NCI-H510A treated with DMSO at 0.1 percent for 48 hours (cell line): ENCODE results near the gene TRAPPC2L.

Experiments
- DNase-seq: peaks from one replicate; lab custom pipeline; 2025; lab: John Stamatoyannopoulos, UW

The TRAPPC2L gene

GRCh38 chr16:88861359-88861758 lies 4.4 kb downstream of the TRAPPC2L start:
- DNase-seq: no peak

DNA sequence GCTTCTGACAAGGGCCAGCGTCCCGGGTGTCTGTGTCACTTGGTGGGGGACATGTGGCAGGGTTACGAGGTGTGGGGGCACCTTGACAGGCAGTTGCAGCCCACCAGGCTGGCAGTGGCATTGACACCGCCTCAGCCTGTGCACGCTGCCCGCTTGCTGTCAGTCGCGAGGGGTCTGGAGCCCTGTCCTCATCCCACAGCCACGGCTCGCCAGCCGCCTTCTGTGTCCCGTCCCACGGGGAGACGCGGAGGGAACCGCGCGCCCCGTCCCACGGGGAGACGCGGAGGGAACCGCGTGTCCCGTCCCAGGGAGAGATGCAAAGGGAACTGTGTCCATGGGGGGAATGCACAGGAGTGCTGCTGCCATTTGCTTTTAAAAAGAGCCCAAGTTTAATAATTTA lies 6.0 kb downstream of the TRAPPC2L start:
- DNase-seq: no peak

GRCh38 chr16:88863426-88863825 lies 6.5 kb downstream of the TRAPPC2L start:
- no peak for DNase-seq

DNA sequence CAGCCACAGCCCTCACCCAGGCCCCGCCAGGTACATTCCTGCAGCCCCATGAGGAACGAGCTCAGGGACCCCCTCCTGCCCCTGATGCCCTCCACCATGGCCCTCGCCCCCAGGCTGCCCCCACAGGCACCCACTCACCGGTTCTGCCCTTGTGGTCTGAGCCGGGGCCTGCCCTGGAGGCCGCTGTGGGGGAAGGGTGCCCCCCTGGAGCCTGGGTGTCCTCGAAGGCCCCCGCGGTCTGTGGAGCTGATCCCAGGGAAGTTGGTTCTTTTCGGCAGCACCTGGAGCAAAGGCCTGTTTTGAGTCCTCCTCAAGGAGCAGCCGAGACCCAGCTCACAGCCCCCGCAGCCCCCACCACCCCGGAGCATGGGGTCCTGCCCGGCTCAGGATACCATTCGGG lies 7.2 kb downstream of the TRAPPC2L start:
- no peak for DNase-seq

DNA sequence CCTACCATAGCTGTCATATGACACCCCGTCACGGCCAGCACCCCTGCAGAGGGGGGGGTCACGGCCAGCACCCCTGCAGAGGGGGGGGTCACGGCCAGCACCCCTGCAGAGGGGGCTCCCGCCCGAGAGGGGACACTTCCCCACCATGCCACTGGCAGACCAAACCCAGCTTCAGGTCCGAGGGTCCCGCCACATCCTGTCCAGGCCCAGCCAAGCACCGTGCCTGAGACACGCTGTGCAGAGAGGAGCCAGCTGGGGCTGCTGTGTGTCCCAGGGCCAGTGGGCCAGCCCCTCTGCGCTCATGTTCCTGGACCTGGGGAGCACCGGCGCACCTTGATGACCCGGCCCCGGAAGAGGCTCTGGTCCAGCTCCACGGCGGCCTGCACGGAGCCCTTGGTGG lies 7.6 kb downstream of the TRAPPC2L start:
- no peak for DNase-seq

- DNase-seq: no peak
These were observed 8.4 kb downstream of the TRAPPC2L start for GRCh38 chr16:88865310-88865709.

- DNase-seq: no peak
These were observed 8.8 kb downstream of the TRAPPC2L start for GRCh38 chr16:88865742-88866141.

DNA sequence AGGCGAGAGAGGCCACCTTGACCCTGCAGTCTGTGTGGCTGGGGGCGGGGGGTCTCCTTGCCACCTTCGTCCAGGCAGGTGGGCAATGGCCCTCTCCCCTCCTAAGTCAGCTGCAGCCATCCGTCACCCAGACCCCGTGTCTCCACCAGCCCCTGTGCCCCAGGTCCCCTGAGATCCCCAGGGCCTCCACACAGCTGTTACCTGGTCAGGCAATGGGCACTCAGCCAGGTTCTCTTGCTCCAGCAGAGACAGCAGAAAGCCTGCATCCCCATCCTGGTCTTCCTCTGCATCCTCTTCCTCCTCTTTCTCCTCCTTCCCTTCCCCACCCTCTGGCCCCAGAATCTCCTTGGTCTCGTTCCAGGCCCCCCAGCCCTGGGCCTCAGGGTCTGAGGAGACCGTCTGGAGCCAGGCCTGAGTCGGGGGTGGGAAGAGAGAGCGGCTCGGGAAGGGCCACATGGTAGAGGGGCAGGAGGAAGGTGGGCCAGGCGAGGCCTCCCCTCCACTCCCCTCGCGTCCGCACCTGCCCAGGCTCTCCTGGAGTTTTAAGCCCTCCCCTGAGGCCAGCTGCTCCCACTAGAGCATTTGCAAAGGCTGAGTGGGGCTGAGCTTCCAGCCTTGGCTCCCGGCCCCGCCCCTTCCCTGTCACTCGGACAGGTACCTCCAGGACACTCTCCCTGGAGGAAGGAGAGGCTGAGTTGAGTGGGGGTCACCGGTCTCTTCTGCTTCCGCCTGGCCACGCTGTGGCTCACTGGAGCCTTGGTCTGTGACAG lies 9.4 kb downstream of the TRAPPC2L start, which contains the start of gene PABPN1L:
Gene PABPN1L (minus strand): TSS at position 510 of the 770 bp plus-strand sequence. CDS start 54 bp downstream, at position 456.
- DNase-seq: no peak

DNA sequence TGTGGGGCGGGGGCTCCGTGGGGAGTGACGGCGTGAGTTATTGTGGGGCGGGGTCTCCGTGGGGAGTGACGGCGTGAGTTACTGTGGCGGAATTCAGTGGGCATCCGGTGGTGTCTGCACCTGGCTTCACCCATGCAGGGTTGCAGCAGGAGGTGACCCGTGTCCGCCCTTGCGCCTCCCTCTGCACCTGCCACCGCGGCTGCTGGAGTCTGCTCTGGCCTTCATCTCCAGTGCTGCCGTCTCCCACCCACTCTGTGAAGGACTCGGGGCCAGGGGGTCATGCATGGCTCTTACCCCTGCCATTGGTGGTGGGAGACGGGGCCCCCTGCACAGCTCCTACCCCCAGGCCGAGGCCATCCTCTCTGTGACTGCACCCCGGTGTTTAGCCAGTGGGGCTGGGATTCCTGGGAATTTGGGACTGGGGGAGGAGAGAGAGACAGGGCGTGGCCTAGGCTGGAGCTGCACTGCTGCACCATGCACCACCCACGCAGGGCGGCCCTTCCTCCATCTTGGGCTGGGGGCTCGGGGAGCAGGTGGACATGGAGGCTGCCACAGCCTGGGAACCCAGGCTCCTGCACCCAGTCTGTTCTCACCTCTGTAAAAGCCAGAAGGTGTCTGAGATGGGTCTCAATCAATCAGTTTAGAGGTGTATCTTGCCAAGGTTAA lies 10.8 kb downstream of the TRAPPC2L start:
- DNase-seq: no peak

GRCh38 chr16:88868974-88869672 lies 12.2 kb downstream of the TRAPPC2L start:
- DNase-seq: no peak

DNA sequence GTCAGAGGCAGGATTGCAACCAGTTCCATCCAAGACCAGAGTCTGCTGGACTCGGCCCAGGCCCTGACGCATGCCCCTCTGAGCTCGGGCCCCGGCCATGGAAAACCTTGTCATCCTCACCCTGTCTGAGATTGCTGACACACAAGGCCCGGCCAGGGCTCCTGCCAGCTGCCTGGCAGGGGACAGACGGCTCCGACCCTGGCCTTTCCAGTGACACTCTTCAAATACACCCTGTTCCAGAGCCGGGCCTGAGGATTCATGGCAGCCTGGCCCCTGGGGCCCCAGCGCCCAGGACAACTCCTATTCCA lies 12.7 kb downstream of the TRAPPC2L start:
- DNase-seq: no peak

DNA sequence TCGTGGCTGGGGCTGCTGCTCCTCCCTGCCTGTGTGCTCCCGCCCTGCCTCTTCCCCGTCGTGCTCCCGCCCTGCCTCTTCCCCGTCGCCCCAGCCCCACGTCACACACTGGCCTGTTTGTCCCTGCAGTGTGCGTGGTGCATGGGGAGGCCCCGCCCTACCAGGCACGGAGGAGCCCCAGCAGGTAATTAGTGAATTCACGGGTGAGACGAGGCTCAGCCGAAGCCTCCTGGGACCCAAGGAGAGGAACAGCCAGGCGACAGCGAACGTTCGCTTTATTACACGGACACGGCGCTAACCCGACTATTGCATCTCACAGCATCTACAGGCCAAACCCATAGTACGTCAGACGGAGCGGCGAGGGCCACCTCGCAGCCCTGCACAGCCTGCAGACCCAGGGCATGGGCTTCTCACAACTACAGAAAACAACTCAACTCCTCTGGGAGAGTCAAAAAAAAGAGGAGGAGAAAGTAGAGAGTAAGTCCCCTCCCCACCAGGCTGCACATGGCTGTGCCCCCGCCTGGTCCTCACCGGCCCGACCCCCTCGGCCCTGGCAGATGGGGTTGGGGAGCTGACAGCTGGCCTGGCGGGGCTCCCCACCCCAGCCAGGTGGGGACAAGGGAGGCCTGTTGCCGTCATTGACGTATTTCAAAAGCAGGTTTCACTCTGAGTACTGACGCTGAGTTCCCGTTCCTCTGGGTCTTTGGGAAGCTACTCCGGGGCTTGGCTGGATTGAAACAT lies 13.9 kb downstream of the TRAPPC2L start:
- DNase-seq: no peak

- DNase-seq: no peak
These were observed 14.4 kb downstream of the TRAPPC2L start for GRCh38 chr16:88871349-88871702.

- DNase-seq: no peak
These were observed 14.9 kb downstream of the TRAPPC2L start for GRCh38 chr16:88871730-88872416.

- DNase-seq: no peak
These were observed 15.9 kb downstream of the TRAPPC2L start for GRCh38 chr16:88872650-88873331.

GRCh38 chr16:88874938-88875599 lies 18.1 kb downstream of the TRAPPC2L start:
- no peak for DNase-seq

DNA sequence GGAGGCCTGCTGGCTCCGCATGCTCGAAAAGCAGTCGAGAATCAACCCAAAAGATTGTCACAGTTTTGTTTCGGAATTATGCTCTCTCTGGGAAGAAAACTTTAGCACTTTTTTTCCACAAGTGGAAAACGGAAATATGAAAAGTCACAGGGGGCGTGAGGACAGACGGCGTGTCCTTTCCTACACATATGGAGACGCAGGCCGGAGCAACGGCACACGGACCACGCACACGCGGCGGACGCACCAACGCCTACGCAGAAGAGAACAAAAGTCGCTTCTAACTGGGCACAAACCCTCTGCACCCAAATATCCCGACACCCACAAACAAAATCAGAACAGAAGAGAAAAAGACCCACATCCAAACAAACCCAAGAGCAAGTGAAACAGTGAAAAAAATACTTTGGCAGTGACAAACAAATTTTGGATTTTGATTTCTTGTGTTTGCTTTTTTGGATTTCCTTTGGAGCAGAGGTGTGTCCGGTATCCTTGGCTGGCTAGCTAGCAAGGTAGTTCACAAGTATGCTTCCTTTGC lies 18.8 kb downstream of the TRAPPC2L start:
- DNase-seq: no peak

DNA sequence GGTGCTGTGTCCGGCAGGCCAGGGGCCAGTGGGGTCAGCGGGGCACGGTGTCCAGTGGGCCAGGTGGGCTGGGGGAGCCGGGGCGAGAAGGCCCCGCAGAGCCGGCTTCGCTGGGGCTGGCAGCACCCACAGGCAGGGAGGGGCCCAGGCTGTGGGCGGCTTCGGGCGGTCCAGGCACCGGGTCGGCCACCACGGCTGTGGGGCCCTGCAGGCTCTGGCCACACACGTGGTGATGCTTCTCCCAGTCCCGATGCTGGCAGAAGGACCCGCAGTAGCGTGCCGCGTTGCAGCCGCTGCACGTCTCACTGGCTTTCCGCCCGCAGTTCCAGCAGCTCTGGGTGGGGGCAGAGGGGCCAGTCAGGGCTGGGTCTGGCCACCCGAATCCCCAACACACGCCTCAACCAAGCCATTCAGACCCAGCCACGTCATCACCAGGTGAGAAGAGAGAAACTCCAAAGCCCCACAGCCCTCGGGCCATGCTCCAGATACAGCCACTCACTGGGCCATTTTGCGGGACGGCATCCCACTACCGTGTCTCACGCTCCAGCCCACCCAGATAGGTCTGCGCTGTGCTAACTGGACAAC lies 20.1 kb downstream of the TRAPPC2L start:
- no peak for DNase-seq

DNA sequence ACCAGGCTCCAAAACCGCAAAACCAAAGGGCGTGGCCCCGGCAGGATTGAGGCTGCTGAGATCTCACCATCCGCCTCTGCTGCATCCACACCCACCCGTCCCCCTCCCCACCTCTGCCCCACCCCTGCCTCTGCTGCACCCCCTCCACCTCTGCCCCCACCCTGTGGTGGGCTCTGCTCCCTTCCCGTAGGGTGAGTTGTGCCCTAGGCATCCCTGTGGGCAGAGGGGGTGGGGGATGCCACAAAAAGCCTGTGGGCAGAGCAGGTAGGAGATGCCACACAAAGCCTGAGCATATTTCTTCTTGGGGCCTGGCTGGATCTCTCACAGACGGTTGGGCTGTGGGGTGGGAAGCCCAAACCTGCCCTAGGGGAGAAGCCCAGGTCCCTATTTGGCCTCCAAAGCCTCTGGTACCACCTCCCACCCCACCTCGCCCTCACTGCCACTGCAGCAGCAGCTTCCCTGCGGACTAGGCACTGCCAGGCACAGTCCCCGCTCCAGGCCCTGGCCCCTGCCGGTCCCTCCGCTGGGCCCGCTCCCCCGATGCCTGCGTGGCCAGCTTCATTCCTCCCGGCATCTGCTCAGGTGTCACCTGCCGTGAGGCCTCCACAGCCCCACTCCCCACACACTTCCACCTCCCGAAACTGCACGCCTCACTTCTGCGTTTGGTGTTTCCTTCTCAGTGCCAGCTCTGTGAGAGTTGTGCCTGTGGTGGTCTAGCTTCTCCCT lies 20.8 kb downstream of the TRAPPC2L start:
- no peak for DNase-seq
